Hypothalamus (tissue), 51 donors: Measurements from ENCODE around the gene TNN.
"Not testable (repeated sequence)": the region's sequence is repeated elsewhere in the genome, so short reads cannot be mapped to it uniquely, and the experiment has no call there.

ENCODE experiments used
- DNase-seq, 51 donors: peaks; one replicate each; lab custom pipeline; 2025; lab: John Stamatoyannopoulos, UW

The TNN gene, protein sequence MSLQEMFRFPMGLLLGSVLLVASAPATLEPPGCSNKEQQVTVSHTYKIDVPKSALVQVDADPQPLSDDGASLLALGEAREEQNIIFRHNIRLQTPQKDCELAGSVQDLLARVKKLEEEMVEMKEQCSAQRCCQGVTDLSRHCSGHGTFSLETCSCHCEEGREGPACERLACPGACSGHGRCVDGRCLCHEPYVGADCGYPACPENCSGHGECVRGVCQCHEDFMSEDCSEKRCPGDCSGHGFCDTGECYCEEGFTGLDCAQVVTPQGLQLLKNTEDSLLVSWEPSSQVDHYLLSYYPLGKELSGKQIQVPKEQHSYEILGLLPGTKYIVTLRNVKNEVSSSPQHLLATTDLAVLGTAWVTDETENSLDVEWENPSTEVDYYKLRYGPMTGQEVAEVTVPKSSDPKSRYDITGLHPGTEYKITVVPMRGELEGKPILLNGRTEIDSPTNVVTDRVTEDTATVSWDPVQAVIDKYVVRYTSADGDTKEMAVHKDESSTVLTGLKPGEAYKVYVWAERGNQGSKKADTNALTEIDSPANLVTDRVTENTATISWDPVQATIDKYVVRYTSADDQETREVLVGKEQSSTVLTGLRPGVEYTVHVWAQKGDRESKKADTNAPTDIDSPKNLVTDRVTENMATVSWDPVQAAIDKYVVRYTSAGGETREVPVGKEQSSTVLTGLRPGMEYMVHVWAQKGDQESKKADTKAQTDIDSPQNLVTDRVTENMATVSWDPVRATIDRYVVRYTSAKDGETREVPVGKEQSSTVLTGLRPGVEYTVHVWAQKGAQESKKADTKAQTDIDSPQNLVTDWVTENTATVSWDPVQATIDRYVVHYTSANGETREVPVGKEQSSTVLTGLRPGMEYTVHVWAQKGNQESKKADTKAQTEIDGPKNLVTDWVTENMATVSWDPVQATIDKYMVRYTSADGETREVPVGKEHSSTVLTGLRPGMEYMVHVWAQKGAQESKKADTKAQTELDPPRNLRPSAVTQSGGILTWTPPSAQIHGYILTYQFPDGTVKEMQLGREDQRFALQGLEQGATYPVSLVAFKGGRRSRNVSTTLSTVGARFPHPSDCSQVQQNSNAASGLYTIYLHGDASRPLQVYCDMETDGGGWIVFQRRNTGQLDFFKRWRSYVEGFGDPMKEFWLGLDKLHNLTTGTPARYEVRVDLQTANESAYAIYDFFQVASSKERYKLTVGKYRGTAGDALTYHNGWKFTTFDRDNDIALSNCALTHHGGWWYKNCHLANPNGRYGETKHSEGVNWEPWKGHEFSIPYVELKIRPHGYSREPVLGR (N-terminal part only)

DNA sequence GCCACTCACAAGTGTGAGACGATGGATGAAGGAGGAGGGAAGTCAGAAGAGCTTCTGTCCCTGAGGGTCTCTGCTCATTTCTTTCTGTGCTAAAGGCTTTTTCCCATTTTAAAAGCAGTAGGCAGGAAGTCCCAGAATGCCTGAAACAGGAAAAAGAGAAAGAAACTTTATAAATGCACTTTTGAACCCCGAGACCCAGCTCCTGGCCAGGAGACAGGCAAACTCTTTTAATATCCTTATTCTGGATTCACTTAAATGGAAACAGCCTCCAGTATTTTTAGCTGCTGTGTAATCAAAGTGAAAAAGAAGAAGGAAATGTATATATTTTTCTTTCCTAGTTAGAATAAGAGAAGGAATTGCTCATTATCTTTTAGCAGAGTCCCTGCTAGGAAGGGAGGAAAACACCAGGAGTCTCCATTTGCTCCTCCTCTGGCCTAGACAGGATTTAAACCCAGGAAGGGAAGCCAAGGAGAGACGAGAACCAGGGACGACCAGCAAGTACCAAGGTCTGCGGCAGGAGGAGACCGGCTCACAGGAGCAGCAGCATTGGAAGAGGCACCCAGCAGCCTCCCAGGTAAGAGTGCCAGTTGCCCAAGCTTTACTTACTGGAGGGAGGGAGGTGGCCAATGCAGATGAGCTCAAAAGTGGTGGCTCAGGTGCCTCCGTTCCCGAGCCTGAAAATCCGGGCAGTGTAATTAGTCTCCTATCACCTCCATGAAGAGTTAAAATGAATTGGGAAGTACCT lies at the start of gene TNN:
TNN (plus strand) TSS at position 472 of the 745 bp plus-strand sequence. CDS start 9,586 bp downstream, outside the sequence.
- no peak for DNase-seq

DNA sequence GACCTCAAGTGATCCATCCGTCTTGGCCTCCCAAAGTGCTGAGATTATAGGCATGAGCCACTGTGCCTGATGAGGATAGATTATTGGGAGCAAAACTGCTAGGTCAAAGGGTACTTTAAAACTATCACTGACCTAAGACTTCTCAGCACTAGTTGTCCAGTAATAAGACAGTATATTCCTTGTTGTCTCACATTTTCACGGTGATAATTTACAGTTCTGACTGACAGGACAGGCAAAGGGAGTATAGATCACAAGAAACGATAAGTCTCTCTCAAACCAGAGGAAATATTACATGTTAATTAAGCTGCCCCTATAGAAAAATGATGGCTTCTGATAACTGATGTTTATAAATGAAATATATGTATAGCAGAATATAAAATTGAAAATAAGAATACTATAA lies 48.1 kb upstream of the TNN start:
- no peak for DNase-seq

DNA sequence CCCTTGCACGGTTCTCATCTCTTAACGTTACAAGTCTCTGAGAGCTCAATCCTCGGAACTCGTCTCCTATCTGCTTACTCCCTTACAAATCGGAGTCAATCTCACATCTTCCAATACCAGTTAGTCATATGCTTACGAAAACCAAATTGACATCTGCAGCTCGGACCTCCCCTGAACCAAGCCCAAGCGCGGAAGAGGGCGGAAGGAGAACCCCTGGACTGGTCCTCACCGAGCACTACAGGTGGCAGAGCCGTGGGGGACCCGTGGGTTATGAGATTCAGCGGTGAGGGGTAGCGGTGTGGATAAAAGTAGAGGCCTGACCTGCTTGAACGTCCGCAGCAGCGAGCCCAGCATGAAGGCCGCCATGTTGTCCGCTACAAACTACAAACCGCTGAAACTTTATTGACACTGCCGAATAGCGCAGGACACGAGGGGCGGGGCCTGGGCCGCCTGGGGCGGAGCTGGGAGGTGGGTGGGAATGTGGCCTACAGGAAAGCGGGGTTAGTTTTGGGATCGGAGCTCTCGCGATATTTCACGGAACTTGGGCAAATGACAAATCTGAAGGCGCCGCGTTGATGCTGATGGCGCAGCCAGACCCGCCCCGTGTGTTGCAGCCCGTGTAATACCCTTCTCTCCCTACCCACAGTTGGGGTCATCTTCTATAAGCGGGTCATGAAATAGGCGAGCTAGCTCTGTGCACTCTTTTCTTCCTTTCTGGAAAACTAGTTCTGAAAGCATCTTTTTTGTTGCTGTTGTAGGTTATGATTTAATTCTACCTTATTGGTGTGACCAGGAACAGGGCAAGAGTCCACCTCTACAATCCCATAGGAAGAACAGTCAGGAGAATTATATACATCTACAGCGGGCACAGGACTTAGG lies 44.4 kb upstream of the TNN start, which contains the start of gene MRPS14:
MRPS14 (minus strand) TSS at position 383 of the 879 bp plus-strand sequence; CDS start at position 366, 17 bp downstream.
- DNase-seq = peak; percentile 71 to 98 (median 93)

DNA sequence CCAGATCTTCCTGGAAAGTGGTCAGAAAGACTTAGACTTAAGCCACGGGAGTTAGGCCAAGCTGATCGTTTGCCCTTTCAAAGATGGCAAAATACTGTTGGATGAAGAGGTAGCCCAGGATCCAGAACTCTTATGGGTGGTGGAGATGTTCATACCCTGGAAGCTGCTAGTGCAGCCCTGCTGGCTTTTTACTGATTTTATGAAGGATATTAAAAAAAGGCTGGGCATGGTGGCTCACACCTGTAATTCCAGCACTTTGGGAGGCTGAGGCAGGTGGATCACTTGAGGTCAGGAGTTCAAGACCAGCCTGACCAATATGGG lies 43.8 kb upstream of the TNN start:
- peak in 1 of 51 donors; percentile 12 for DNase-seq

DNA sequence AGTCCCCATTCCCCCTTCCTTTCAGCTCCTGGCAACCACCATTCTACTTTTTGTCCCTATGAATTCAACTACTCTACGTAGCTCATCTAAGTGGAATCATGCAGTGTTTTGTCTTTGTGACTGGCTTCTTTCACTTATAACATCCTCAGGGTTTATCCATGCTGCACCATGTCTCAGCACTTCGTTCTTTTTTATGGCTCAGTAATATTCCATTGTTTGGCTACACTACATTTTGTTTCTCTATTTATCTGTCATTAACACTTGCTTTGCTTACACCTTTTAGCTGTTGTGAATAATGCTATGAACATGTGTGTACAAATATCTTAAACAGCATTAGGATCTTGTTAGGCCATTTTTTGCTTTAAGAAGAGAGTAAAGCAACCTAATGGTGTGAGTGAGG lies 42.9 kb upstream of the TNN start:
- no peak for DNase-seq

DNA sequence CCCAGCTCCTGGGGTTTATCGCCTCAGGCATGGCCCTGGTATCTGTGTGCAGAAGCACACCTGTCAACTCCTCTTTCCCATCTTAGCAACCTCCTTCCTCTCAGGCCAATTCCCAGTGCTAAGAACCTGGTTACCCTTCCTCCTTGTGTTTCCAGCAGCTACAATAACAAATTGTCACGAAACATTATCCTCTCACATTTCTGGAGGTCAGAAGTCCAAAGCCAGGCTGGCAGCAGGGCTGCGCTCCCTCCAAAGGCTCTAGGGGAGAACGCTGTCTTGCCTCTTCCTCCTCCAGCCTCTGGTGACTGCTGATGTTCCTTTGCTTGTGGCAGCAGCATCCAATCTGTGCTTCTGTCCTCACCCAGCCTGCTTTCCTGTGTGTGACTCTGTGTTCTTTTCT lies 33.7 kb upstream of the TNN start:
- DNase-seq = no peak

DNA sequence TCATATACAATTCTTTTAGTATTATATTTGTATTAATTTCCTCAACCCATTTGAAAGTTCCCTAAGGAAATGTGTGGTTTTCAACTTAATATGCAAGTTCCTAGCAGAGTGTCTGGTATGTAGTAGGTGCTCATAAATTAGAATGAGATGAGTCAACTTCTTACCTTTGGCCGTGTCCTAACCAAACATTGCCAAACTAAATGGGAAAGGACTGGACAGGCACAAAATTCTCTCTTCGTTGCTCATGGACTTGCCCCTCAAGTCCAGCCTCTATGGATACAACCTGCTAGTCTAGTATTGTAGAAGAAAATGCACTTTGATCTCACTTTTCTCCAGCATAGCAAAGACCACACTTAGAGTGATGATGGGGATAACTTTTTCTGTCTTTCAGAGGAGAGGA lies 32.9 kb upstream of the TNN start:
- DNase-seq = no peak

DNA sequence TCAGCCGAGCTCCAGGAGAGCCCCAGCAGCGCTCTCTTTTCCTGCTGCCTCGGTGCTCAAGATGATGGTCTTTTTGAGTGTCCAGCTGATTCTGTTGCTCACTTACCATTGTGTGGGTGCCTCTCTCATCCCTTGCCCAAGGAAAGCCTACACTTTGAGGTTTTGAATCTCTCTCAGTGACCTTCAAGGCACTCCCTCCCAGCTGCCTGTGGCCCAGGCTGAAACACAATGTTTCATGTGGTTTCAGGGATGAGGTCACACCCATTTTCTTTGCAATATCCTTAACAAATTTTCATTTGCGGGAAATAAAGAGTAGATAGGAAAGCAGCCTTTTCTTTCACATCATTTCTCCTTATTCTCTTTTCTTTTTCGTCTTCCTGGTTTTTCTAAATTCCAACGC lies 31.8 kb upstream of the TNN start:
- DNase-seq = no peak

DNA sequence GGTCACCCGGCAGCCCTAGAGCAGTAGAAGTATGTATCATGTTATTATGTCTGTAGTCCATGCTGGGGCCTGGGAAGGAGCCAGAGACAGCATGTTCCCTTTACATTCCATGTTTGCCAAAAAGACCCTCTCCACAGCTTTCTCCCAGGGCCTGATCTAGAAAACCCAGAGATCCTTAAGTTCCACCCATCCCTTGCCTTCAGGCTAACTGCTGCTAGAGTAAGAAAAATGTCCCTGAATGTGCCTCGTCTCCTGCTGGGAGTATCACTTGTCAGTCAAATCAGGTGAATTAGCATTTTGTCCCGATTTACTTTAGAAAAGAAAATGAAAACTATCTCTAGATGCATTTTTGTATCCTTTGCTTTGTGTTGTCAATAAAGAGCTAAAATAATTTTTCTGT lies 31.2 kb upstream of the TNN start:
- DNase-seq = no peak

DNA sequence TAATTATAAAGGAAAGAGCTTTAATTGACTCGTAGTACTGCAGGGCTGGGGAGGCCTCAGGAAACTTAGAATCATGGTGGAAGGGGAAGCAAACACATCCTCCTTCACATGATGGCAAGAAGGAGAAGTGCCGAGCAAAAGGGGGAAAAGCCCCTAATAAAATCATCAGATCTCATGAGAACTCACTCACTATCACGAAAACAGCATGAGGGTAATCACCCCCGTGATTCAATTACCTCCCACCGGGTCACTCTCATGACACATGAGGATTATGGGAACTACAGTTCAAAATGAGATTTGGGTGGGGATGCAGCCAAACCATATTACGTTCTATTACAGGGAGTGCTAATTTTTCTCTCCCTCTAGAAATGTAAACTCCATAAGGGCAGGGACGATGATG lies 30.2 kb upstream of the TNN start:
- no peak for DNase-seq

DNA sequence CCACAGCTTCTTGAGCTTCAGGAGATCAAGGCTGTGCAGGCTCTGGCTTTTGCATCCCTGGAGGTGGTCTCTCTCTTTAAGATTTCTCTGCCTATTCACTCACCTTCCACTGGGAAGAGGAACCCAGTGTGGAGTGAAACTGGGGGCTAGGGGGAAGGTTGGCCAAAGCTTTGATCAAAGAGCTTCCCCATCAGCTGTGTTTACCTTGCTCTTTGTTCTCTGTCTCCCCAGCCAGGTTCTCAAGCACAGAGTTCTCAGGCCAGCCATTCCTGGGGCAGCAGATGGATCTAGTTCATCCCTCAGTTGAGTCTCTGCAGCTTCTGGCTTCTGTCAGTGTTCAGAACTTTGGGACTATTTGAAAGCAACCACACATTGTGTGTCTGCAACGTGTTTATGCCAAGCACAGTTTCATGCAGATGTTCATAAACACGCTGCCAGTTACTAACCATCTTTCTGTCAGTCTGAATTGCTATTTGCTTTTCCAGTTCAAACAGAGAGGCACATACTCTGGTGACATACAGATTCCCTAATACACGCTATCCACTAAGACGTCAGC lies 27.2 kb upstream of the TNN start:
- no peak for DNase-seq

DNA sequence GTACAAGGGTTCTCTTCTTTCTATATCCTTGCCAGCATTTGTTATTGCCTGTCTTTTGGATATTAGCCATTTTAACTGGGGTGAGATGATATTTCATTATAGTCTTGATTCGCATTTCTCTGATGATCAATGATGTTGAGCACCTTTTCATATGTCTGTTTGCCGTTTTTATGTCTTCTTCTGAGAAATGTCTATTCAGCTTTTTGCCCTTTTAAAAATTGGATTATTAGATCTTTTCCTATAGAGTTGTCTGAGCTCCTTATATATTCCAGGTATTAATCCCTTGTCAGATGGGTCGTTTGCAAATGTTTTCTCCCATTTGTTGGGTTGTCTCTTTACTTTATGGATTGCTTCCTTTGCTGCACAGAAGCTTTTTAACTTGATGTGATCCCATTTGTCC lies 25.0 kb upstream of the TNN start:
- DNase-seq = no peak

DNA sequence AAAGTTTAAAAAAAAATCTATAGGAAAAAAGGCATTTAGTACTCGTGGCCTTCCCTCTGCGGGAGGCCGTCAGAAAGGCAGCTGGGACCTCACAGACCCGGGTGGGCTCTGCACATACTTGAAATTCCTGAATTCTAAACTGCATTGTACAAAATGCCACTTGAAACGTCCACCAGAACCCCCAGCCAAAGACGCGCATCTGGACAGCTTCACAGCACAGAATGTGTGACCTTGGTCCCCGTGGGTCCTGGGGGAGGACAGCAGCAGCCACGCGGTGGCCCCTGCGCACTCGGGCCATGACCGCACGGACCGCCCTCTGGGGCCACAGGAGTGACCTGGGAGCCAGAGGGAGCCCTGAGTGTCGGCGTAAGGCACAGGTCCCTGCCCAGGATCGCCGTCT lies 23.8 kb upstream of the TNN start:
- DNase-seq = no peak

DNA sequence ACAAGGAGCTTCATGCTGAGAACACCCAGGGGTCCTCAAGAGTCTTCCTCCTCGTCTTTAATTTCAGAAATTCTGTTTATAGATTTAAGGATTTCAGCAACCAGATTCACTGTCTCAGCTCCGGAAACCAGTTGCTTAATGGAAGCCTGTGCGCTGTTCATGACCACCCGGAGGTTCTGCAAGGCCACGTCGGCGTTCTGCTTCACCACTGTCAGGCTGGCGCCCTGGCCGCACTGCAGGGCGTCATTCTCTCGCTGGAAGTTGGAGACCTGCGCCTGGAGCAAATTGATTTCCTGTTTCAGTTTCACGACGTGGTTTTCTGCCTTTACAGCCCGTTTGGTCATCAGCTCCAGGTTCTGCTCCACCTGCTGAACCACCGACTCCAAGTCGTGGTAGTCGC lies 23.0 kb upstream of the TNN start:
- DNase-seq = not testable (repeated sequence)

DNA sequence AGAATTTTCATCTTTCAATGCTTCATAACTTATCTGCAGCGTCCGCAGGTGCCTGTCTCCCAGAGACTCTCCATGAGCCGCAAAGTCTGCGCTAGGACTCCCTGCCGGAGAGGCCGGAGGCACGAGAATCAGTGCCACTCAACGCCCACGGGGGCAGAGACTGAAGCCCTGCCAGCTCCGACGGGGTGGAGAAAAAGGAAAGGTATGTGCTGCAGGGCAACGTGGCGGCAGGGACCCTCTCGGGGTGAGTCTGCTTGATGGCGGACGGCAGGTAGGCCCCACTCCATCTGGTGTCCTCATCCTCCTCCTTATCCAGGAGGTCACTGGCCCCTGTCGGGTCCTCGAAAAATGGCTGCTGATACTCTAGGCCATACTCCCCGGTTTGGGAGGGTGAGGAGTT lies 22.5 kb upstream of the TNN start:
- no peak for DNase-seq

DNA sequence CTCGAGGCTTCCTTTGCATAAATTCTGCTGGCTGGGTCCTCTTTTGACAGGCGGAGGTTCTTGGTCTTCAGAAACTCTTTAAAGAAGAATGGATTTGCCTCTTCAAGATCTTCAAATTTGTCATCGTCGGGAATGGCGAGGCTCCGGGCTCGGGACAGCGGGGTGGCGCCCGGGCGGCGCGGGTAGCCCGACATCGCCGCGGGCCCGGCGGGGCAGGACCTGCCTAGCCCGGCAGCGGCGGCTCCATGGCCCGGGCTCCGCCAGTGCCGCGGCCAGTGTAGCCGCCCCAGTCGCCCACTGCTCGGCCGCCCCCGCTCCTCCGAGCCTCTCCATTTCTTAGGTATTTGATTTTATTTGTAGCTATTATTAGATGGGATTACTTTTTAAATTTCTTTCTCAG lies 22.1 kb upstream of the TNN start:
- DNase-seq = no peak

DNA sequence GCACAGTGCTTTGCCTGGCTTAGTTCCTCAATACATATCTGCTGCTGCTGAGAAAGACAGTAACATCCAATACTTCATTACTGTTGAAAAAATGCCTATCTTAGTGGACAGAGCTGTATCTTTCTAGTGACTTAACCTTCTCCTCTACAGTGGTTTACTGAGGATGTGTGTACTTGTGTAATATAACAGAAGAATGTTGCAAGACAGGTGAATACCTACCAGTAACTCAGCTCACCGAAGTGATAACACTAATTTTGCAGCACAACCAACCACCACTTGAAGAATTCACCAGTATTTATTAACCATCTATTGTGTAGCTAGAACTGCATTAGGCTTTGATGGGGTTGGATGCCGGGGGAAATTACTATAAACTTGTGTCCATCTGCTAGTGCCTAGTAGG lies 16.6 kb upstream of the TNN start:
- no peak for DNase-seq

DNA sequence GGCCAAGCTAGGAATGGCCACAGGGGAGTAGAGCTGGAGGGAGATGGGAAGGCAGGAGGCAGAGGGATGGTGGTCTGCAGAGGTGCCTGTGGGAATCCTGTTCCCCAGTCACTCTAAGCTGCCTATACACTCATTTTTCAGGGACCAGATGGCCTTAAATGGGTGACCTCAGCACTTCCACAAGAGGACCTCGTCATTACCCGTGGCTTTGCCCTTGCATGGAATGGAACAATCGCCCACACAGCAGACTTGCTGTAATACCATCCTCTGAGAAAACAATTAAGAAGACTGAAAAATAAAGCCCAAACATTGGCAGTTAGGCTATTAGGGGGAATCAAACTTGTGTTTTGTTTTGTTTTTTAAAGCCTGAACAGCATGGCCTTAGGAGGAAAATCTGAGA lies 12.9 kb upstream of the TNN start:
- no peak for DNase-seq

DNA sequence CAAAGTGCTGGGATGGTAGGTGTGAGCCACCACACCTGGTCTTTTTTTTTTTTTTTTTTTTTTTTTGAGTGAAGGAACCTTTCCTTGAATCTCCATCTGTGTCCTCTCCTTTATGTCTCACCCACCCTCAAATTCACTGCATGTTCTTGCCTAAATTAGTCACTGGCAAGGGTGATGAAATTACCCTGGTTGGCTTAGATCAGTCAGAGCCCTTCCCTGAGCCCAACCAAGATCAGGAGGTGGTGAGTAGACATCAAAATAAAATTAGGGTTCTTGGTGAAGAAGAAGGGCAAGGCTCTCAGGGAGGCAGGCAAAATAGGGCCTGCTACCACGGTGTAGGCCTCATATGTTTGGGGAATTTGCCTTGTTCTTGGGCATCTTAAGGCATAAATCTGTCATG lies 5.3 kb upstream of the TNN start:
- DNase-seq = no peak
